ENCODE results near the gene AZIN2. TPM values are rescaled to one million over a fixed set of nuclear protein-coding genes. Genes with fewer than 3 reads are reported as not detected.

Gene AZIN2
- total and polyA plus RNA-seq, 2 of the 13 experiments (the other 11 are each of a cell fraction or from before 2014, with no cell fraction given), result 1.7 to 3.5 TPM

- TF ChIP-seq ZNF281 (CRISPR knock-in tag; IDR thresholded peaks at IDR 0.05; ENCODE audit: borderline replicate concordance), result peak; percentile 34; the same call in 1 of the 2 replicates
- peak; percentile 66; the same call in 1 of the 2 replicates for TF ChIP-seq ZBTB3 (CRISPR knock-in tag; IDR thresholded peaks at IDR 0.05; ENCODE audit: borderline replicate concordance, low read depth)
- no peak for TF ChIP-seq FOXA1 (IDR thresholded peaks at IDR 0.05)
- TF ChIP-seq FOXA1 (CRISPR knock-in tag; IDR thresholded peaks at IDR 0.05), result peak; percentile 3; the same call in 1 of the 2 replicates
- TF ChIP-seq ZNF253 (CRISPR knock-in tag; IDR thresholded peaks at IDR 0.05; ENCODE audit: borderline replicate concordance), result no peak; the same call in 1 of the 2 replicates
- peak; percentile 70; the same call in 1 of the 2 replicates for TF ChIP-seq FOXC1 (CRISPR knock-in tag; IDR thresholded peaks at IDR 0.05; ENCODE audit: borderline replicate concordance)
- no peak for TF ChIP-seq ZNF737 (CRISPR knock-in tag; IDR thresholded peaks at IDR 0.05; ENCODE audit: borderline replicate concordance)
- peak; percentile 97 for TF ChIP-seq SP5 (CRISPR knock-in tag; IDR thresholded peaks at IDR 0.05; ENCODE audit: borderline replicate concordance, low read depth)
- TF ChIP-seq PREB (CRISPR knock-in tag; IDR thresholded peaks at IDR 0.05), result no peak
- peak; percentile 76 for TF ChIP-seq ZNF749 (CRISPR knock-in tag; IDR thresholded peaks at IDR 0.05; ENCODE audit: borderline replicate concordance)
- TF ChIP-seq NFE2L2 (IDR thresholded peaks at IDR 0.05; ENCODE audit: low read length), result no peak
- no peak for TF ChIP-seq GRHL1 (CRISPR knock-in tag; conservative IDR thresholded peaks at IDR 0.05)
- peak; percentile 91; the same call in 1 of the 2 replicates for TF ChIP-seq MXD4 (CRISPR knock-in tag; IDR thresholded peaks at IDR 0.05)
- peak; percentile 50 for TF ChIP-seq PAXIP1 (CRISPR knock-in tag; conservative IDR thresholded peaks at IDR 0.05)
- TF ChIP-seq ZKSCAN1 (IDR thresholded peaks at IDR 0.05; ENCODE audit: low read length), result no peak
Observed at GRCh38 chr1:33036526-33037503, 44.1 kb upstream of the AZIN2 start, which contains the start of gene AK2 (continued).

Measured in HepG2 (cell line).